Measurements from ENCODE around the gene STAM2. TPM values are rescaled to one million over a fixed set of nuclear protein-coding genes. Genes with fewer than 3 reads are reported as not detected.
"Not testable (repeated sequence)": the region's sequence is repeated elsewhere in the genome, so short reads cannot be mapped to it uniquely, and the experiment has no call there.

The STAM2 gene
- total RNA-seq, 1 donor from 2014 or later = 25.7 TPM

DNA sequence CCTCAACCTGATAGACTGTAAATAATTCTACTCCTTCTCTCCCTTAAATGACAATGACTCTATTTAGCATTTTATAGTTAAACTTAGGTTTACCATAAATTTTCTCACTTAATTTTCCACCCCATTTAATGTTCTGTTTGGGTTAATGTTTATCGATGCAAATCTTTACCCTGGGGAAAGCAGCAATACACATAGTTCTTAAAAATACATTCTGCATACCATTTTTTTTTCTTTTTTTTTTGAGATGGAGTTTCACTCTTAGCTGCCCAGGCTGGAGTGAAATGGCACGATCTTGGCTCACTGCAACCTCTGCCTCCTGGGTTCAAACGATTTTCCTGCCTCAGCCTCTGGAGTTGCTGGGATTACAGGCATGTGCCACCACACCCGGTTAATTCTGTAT is 14.0 kb downstream of the STAM2 start:
- H3K36me3 ChIP-seq (ENCODE audit: control insufficient read depth, insufficient read depth, low read length) = no peaks in the 10 kb centered on the region
- no peak for TF ChIP-seq CTCF (IDR thresholded peaks at IDR 0.05; ENCODE audit: insufficient read depth, low read length, poor library complexity, severe bottlenecking)
- DNase-seq (ENCODE audit: low read depth) = no peak
- no peak overlapping the region for H3K4me3 ChIP-seq (ENCODE audit: low read depth, low read length)
- H3K27me3 ChIP-seq (ENCODE audit: control insufficient read depth, insufficient read depth, low read length) = no peaks in the 10 kb centered on the region

DNA sequence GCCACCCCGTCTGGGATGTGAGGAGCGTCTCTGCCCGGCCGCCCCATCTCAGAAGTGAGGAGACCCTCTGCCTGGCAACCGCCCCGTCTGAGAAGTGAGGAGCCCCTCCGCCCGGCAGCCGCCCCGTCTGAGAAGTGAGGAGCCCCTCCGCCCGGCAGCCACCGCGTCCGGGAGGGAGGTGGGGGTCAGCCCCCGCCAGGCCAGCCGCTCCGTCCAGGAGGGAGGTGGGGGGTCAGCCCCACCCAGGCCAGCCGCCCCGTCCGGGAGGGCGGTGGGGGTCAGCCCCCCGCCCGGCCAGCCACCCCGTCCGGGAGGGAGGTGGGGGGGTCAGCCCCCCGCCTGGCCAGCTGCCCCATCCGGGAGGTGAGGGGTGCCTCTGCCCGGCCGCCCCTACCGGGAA is 15.2 kb downstream of the STAM2 start:
- not testable (repeated sequence) for H3K4me3 ChIP-seq (ENCODE audit: low read depth, low read length); H3K27me3 ChIP-seq (ENCODE audit: control insufficient read depth, insufficient read depth, low read length); DNase-seq (ENCODE audit: low read depth); H3K36me3 ChIP-seq (ENCODE audit: control insufficient read depth, insufficient read depth, low read length)

- Histone ChIP-seq H3K36me3 (ENCODE audit: control insufficient read depth, insufficient read depth, low read length) (no peaks in the 10 kb centered on the region), H3K4me3 (ENCODE audit: low read depth, low read length) (no peak overlapping the region), H3K27me3 (ENCODE audit: control insufficient read depth, insufficient read depth, low read length) (no peaks in the 10 kb centered on the region)
- DNase-seq (ENCODE audit: low read depth) = no peak
- no peak for TF ChIP-seq CTCF (IDR thresholded peaks at IDR 0.05; ENCODE audit: insufficient read depth, low read length, poor library complexity, severe bottlenecking)
Observed at GRCh38 chr2:152157253-152157652, 18.3 kb downstream of the STAM2 start.

GRCh38 chr2:152155209-152155608 is 20.4 kb downstream of the STAM2 start:
- Histone ChIP-seq H3K4me3 (ENCODE audit: low read depth, low read length) (no peak overlapping the region), H3K27me3 (ENCODE audit: control insufficient read depth, insufficient read depth, low read length) (no peaks in the 10 kb centered on the region), H3K36me3 (ENCODE audit: control insufficient read depth, insufficient read depth, low read length) (no peaks in the 10 kb centered on the region)
- no peak for TF ChIP-seq CTCF (IDR thresholded peaks at IDR 0.05; ENCODE audit: insufficient read depth, low read length, poor library complexity, severe bottlenecking)
- no peak for DNase-seq (ENCODE audit: low read depth)

- no peak for DNase-seq (ENCODE audit: low read depth)
- Histone ChIP-seq H3K27me3 (ENCODE audit: control insufficient read depth, insufficient read depth, low read length) (no peaks in the 10 kb centered on the region), H3K36me3 (ENCODE audit: control insufficient read depth, insufficient read depth, low read length) (no peaks in the 10 kb centered on the region), H3K4me3 (ENCODE audit: low read depth, low read length) (no peak overlapping the region)
- no peak for TF ChIP-seq CTCF (IDR thresholded peaks at IDR 0.05; ENCODE audit: insufficient read depth, low read length, poor library complexity, severe bottlenecking)
Observed at GRCh38 chr2:152154462-152154861, 21.1 kb downstream of the STAM2 start.

DNA sequence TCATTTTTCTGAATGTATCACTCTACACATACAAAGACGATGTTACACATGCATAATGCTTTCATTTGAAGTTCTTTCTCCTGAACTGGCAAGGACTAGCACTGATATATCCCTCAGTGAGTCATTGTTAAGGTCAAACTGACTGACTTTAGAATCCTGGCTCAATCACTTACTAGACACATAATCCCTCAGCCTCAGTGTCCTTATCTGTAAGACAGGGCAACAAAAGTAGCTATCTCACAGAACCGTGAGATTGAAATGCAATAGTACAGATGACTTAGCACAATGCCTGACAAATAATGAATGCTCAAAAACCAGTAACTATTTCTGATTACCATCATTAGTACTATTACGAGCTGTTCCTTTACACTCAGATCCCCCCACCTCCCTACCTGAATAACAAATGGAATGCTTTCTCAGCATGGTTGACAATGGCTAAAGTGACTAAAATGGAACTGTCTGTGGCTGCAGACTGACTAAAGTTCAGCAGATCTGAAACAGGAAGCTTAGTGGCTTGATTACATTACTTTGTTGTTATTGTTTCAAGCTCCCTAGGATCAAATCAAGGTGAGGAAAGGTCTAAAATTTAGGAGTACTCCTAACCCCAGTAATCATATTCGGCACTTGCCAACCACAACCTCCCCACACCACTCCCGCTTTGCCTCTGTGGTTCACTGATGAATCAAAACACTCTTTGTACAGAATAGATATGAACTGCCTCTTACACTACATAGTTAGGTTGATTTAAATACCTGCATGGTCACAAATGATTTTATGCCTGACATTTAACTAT is 40.9 kb downstream of the STAM2 start:
- DNase-seq (ENCODE audit: low read depth) = no peak
- no peaks in the 10 kb centered on the region for H3K36me3 ChIP-seq (ENCODE audit: control insufficient read depth, insufficient read depth, low read length)
- no peaks in the 10 kb centered on the region for H3K27me3 ChIP-seq (ENCODE audit: control insufficient read depth, insufficient read depth, low read length)
- H3K4me3 ChIP-seq (ENCODE audit: low read depth, low read length) = no peak overlapping the region
- no peak for TF ChIP-seq CTCF (IDR thresholded peaks at IDR 0.05; ENCODE audit: insufficient read depth, low read length, poor library complexity, severe bottlenecking)

All from kidney epithelial cell (primary cell).